NCI-H446 treated with DMSO at 0.1 percent for 48 hours (cell line): ENCODE data around the gene NDUFAB1.
"Not testable (repeated sequence)": the region's sequence is repeated elsewhere in the genome, so short reads cannot be mapped to it uniquely, and the experiment has no call there.

Experiments used
- DNase-seq: peaks from one replicate; lab custom pipeline; 2025; lab: John Stamatoyannopoulos, UW

The NDUFAB1 gene

GRCh38 chr16:23584186-23585076 lies 11.7 kb downstream of the NDUFAB1 start:
- no peak for DNase-seq

GRCh38 chr16:23583271-23583670 lies 12.8 kb downstream of the NDUFAB1 start:
- DNase-seq = not testable (repeated sequence)

- no peak for DNase-seq
Observed at GRCh38 chr16:23581764-23582163, 14.4 kb downstream of the NDUFAB1 start.

- no peak for DNase-seq
Observed at GRCh38 chr16:23580391-23580790, 15.7 kb downstream of the NDUFAB1 start.

- no peak for DNase-seq
Observed at GRCh38 chr16:23579371-23579770, 16.7 kb downstream of the NDUFAB1 start.

GRCh38 chr16:23578101-23578830 lies 17.9 kb downstream of the NDUFAB1 start:
- DNase-seq = no peak

- no peak for DNase-seq
Observed at GRCh38 chr16:23577493-23577892, 18.6 kb downstream of the NDUFAB1 start.

GRCh38 chr16:23575834-23576233 lies 20.3 kb downstream of the NDUFAB1 start:
- no peak for DNase-seq

- no peak for DNase-seq
Observed at GRCh38 chr16:23573817-23574216, 22.3 kb downstream of the NDUFAB1 start.

GRCh38 chr16:23572394-23572793 lies 23.7 kb downstream of the NDUFAB1 start:
- no peak for DNase-seq

GRCh38 chr16:23571895-23572294 lies 24.2 kb downstream of the NDUFAB1 start:
- no peak for DNase-seq

GRCh38 chr16:23570992-23571632 lies 25.0 kb downstream of the NDUFAB1 start:
- no peak for DNase-seq

- no peak for DNase-seq
Observed at GRCh38 chr16:23567602-23568001, 28.5 kb downstream of the NDUFAB1 start.

- DNase-seq = no peak
Observed at GRCh38 chr16:23566724-23567123, 29.4 kb downstream of the NDUFAB1 start.

GRCh38 chr16:23564575-23565363 lies 31.3 kb downstream of the NDUFAB1 start:
- no peak for DNase-seq

- DNase-seq = no peak
Observed at GRCh38 chr16:23563186-23563585, 32.9 kb downstream of the NDUFAB1 start.

GRCh38 chr16:23562505-23562904 lies 33.6 kb downstream of the NDUFAB1 start:
- no peak for DNase-seq

GRCh38 chr16:23561586-23561985 lies 34.5 kb downstream of the NDUFAB1 start:
- DNase-seq = no peak

GRCh38 chr16:23557779-23558702 lies 38.1 kb downstream of the NDUFAB1 start:
- DNase-seq = no peak

GRCh38 chr16:23556881-23557778 lies 39.0 kb downstream of the NDUFAB1 start, which contains the start of the genes EARS2 and UBFD1:
EARS2 (minus strand) TSS chr16:23557350; CDS start chr16:23557343, 7 bp downstream.
UBFD1 (plus strand) TSS chr16:23557727; CDS start chr16:23557743, 16 bp downstream.
- DNase-seq = peak; percentile 95
